ENCODE measurements around the gene UBE2E2.

UBE2E2 gene

GRCh38 chr3:23439080-23439479 is 236.0 kb downstream of the UBE2E2 start:
- Histone ChIP-seq H3K27me3 (ENCODE audit: control insufficient read depth, low read length) (no peaks in the 10 kb centered on the region), H3K36me3 (ENCODE audit: control insufficient read depth, low read length) (no peaks in the 10 kb centered on the region), H3K27ac (ENCODE audit: low read depth, low read length) (no peak overlapping the region), H4K20me1 (ENCODE audit: control insufficient read depth, insufficient read depth, low read depth, low read length) (no peaks in the 10 kb centered on the region), H3K4me2 (ENCODE audit: low read length) (no peak overlapping the region), H3K4me3 (ENCODE audit: low read length) (no peak overlapping the region), H3K79me2 (ENCODE audit: control insufficient read depth, low read length) (no peaks in the 10 kb centered on the region; the same call in 1 of the 2 replicates), H3F3A (ENCODE audit: control insufficient read depth, insufficient read depth) (no peaks in the 10 kb centered on the region), H3K9me2 (replicated peaks; ENCODE audit: control insufficient read depth, low read length) (no peaks in the 10 kb centered on the region), H3K4me1 (ENCODE audit: control insufficient read depth, low read length) (peaks cover 29% of the 10 kb centered on the region), H3K9me3 (ENCODE audit: control insufficient read depth, insufficient read depth, low read length) (no peaks in the 10 kb centered on the region)
- TF ChIP-seq EZH2phosphoT487 (IDR thresholded peaks at IDR 0.05; ENCODE audit: borderline replicate concordance, low read length), result no peak
- no peak for TF ChIP-seq CTCF (IDR thresholded peaks at IDR 0.05; ENCODE audit: low read depth, low read length, poor library complexity, severe bottlenecking)

- Histone ChIP-seq H3K36me3 (ENCODE audit: control insufficient read depth, low read length) (no peaks in the 10 kb centered on the region), H3K4me1 (ENCODE audit: control insufficient read depth, low read length) (peaks cover 22% of the 10 kb centered on the region), H3F3A (ENCODE audit: control insufficient read depth, insufficient read depth) (no peaks in the 10 kb centered on the region), H3K9me3 (ENCODE audit: control insufficient read depth, insufficient read depth, low read length) (no peaks in the 10 kb centered on the region), H3K27ac (ENCODE audit: low read depth, low read length) (no peak overlapping the region), H3K4me3 (ENCODE audit: low read length) (peak overlapping the region; percentile 23; the same call in 1 of the 2 replicates), H3K79me2 (ENCODE audit: control insufficient read depth, low read length) (no peaks in the 10 kb centered on the region; the same call in 1 of the 2 replicates), H3K4me2 (ENCODE audit: low read length) (peak overlapping the region; percentile 52), H3K9me2 (replicated peaks; ENCODE audit: control insufficient read depth, low read length) (no peaks in the 10 kb centered on the region), H4K20me1 (ENCODE audit: control insufficient read depth, insufficient read depth, low read depth, low read length) (no peaks in the 10 kb centered on the region), H3K27me3 (ENCODE audit: control insufficient read depth, low read length) (no peaks in the 10 kb centered on the region)
- TF ChIP-seq EZH2phosphoT487 (IDR thresholded peaks at IDR 0.05; ENCODE audit: borderline replicate concordance, low read length), result no peak
- no peak for TF ChIP-seq CTCF (IDR thresholded peaks at IDR 0.05; ENCODE audit: low read depth, low read length, poor library complexity, severe bottlenecking)
Measured at GRCh38 chr3:23440416-23441294, 237.5 kb downstream of the UBE2E2 start.

GRCh38 chr3:23442598-23443383 is 239.7 kb downstream of the UBE2E2 start:
- Histone ChIP-seq H3K4me2 (ENCODE audit: low read length) (no peak overlapping the region), H3K9me3 (ENCODE audit: control insufficient read depth, insufficient read depth, low read length) (no peaks in the 10 kb centered on the region), H3K4me1 (ENCODE audit: control insufficient read depth, low read length) (peaks cover 22% of the 10 kb centered on the region), H3K27me3 (ENCODE audit: control insufficient read depth, low read length) (no peaks in the 10 kb centered on the region), H4K20me1 (ENCODE audit: control insufficient read depth, insufficient read depth, low read depth, low read length) (no peaks in the 10 kb centered on the region), H3K9me2 (replicated peaks; ENCODE audit: control insufficient read depth, low read length) (no peaks in the 10 kb centered on the region), H3K4me3 (ENCODE audit: low read length) (no peak overlapping the region), H3K79me2 (ENCODE audit: control insufficient read depth, low read length) (no peaks in the 10 kb centered on the region; the same call in 1 of the 2 replicates), H3K36me3 (ENCODE audit: control insufficient read depth, low read length) (no peaks in the 10 kb centered on the region), H3F3A (ENCODE audit: control insufficient read depth, insufficient read depth) (no peaks in the 10 kb centered on the region), H3K27ac (ENCODE audit: low read depth, low read length) (no peak overlapping the region)
- no peak for TF ChIP-seq EZH2phosphoT487 (IDR thresholded peaks at IDR 0.05; ENCODE audit: borderline replicate concordance, low read length)
- no peak for TF ChIP-seq CTCF (IDR thresholded peaks at IDR 0.05; ENCODE audit: low read depth, low read length, poor library complexity, severe bottlenecking)
